HepG2 (cell line): ENCODE data around the gene TPSB2. TPM values are rescaled to one million over a fixed set of nuclear protein-coding genes. Genes with fewer than 3 reads are reported as not detected.
A peak's percentile ranks its signal among the peaks of the same experiment; 100 is the strongest.

Source experiments
- CENPX ChIP-seq: sonication (generic); formaldehyde crosslinking; IDR thresholded peaks from 2 replicates; pipeline ENCODE4 v1.9.0; 2021; ENCODE audit warnings: mild to moderate bottlenecking, missing genetic modification reagents, moderate library complexity
- CREM ChIP-seq, 2 experiments: sonication (generic) in 1 of 2; formaldehyde crosslinking in 1 of 2; IDR thresholded peaks; 2 replicates each; pipeline versions ENCODE4 v1.4.0 to v1.6.1; 2016 to 2020; ENCODE audit warnings: antibody characterized with exemption in 1 of 2, mild to moderate bottlenecking in 1 of 2, missing genetic modification reagents in 1 of 2
- GTF3A ChIP-seq: sonication (generic); formaldehyde crosslinking; conservative IDR thresholded peaks from 2 replicates; pipeline ENCODE4 v1.4.0; 2020; ENCODE audit warnings: mild to moderate bottlenecking, missing genetic modification reagents
- IKZF1 ChIP-seq: fragments of 450-650 bp; IDR thresholded peaks from 2 replicates; pipeline ENCODE4 v1.7.1; 2016
- IKZF4 ChIP-seq: sonication (generic); formaldehyde crosslinking; IDR thresholded peaks from 2 replicates; pipeline ENCODE4 v1.5.1; 2020; ENCODE audit warnings: borderline replicate concordance, mild to moderate bottlenecking, low read depth, missing genetic modification reagents; ENCODE audit errors: not compliant biosample characterization
- KMT2A ChIP-seq: sonication (generic); formaldehyde crosslinking; IDR thresholded peaks from 2 replicates; pipeline ENCODE4 v1.4.0; 2020; ENCODE audit warnings: missing genetic modification reagents
- MAFG ChIP-seq: sonication (generic); formaldehyde crosslinking; IDR thresholded peaks from 2 replicates; pipeline ENCODE4 v1.5.1; 2020; ENCODE audit warnings: mild to moderate bottlenecking, missing genetic modification reagents
- NR3C1 ChIP-seq: sonication (generic); formaldehyde crosslinking; IDR thresholded peaks from 2 replicates; pipeline ENCODE4 v1.4.0; 2020; ENCODE audit warnings: missing genetic modification reagents
- POLR2AphosphoS2 ChIP-seq: IDR thresholded peaks from 2 replicates; pipeline ENCODE4 v1.6.1; 2011; ENCODE audit warnings: low read depth, low read length, improper control_type of control experiment
- RORA ChIP-seq: sonication (generic); formaldehyde crosslinking; IDR thresholded peaks from 2 replicates; pipeline ENCODE4 v1.5.0; 2020; ENCODE audit warnings: mild to moderate bottlenecking, missing genetic modification reagents, moderate library complexity
- RXRA ChIP-seq: sonication (generic); formaldehyde crosslinking; IDR thresholded peaks from 2 replicates; pipeline ENCODE4 v1.5.1; 2020; ENCODE audit warnings: missing genetic modification reagents
- ZNF143 ChIP-seq: sonication (generic); formaldehyde crosslinking; IDR thresholded peaks from 2 replicates; pipeline ENCODE4 v1.4.0; 2020; ENCODE audit warnings: missing genetic modification reagents
- ZNF180 ChIP-seq: sonication (generic); formaldehyde crosslinking; IDR thresholded peaks from 2 replicates; pipeline ENCODE4 v1.4.0; 2020; ENCODE audit warnings: low read depth, missing genetic modification reagents, borderline replicate concordance
- ZNF333 ChIP-seq: sonication (generic); formaldehyde crosslinking; IDR thresholded peaks from 2 replicates; pipeline ENCODE4 v1.4.0; 2020; ENCODE audit warnings: mild to moderate bottlenecking, missing genetic modification reagents, borderline replicate concordance
- ZNF577 ChIP-seq: sonication (generic); formaldehyde crosslinking; IDR thresholded peaks from 2 replicates; pipeline ENCODE4 v1.4.0; 2020; ENCODE audit warnings: mild to moderate bottlenecking, low read depth, missing genetic modification reagents, borderline replicate concordance
- polyA plus RNA-seq, 8 experiments: library from polyadenylated mRNA; depleted of rRNA in 3 of 8; stranded (reverse) in 7 of 8; unstranded in 1 of 8; fragments of >200 nt; fragmentation: Illumina TruSeq in 4 of 8; extraction: Trizol in 4 of 8; gene quantifications; 2 replicates each; pipeline versions ENCODE4 v1.2.1 to v1.2.3, GENCODE V29; 2011 to 2016; ENCODE audit warnings: low read depth in 4 of 8, missing spikeins in 1 of 8, mixed read lengths in 1 of 8; ENCODE audit not compliant: insufficient read depth in 1 of 8
- total RNA-seq, 5 experiments: library from RNA; depleted of rRNA; stranded (reverse); fragments of >200 nt; fragmentation: Illumina TruSeq; extraction: Trizol; gene quantifications; 2 replicates each; pipeline ENCODE4 v1.2.3, GENCODE V29; 2016; ENCODE audit warnings: low read depth in 1 of 5
- TF ChIP-seq, protein P1 (sequence below): sonication (generic); formaldehyde crosslinking; IDR thresholded peaks from 2 replicates; pipeline ENCODE4 v1.5.0; 2020; ENCODE audit warnings: mild to moderate bottlenecking, missing genetic modification reagents, borderline replicate concordance
- TF ChIP-seq, protein P2 (sequence below): sonication (generic); formaldehyde crosslinking; IDR thresholded peaks from 2 replicates; pipeline ENCODE4 v1.9.0; 2021; ENCODE audit warnings: missing genetic modification reagents, borderline replicate concordance
- TF ChIP-seq, protein P3 (sequence below): sonication (generic); formaldehyde crosslinking; IDR thresholded peaks from 2 replicates; pipeline ENCODE4 v1.5.1; 2020; ENCODE audit warnings: missing genetic modification reagents, mild to moderate bottlenecking, borderline replicate concordance

The TPSB2 gene
- total and polyA plus RNA-seq, 2 of the 13 experiments (the other 11 are each of a cell fraction or from before 2014, with no cell fraction given) = not detected

DNA sequence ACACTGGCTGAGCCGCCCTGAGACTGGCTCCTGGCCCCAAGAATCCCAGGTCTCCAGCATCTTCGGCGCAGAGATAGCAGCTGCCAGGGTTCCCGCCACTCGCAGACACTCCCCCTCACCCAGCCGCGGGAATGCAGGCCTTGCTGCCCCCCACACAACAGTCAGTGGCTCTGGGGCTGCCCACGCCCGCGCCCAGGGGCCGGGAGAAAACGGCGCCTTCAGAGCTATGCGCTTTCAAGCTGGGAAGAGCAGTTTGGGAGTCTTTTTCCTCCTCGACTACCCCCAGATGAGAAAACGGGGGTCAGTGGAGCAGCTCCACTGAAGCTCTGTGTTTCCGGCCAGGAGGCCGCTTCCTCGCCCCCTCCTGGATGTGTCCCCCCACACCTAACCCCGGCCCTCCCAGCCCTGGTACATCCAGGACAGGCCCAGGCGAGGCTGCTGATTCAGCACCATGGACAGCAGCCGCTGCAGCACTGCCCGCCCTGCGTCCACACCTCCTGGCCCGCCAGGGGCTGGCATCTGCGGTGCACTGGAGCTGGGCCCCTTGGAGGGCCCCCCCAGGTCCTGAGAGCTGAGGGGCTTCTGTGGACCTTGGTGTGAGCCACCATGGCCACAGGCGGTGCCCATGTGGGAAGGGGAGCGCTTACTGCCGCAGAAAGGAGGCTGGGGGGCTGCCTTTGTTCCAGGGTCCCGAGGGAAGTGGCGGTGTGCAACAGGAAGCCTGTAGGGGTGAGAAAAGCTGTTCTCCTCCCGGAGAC lies 41.4 kb downstream of the TPSB2 start (continued):
- TF ChIP-seq IKZF4 (CRISPR knock-in tag) (no peak), POLR2AphosphoS2 (no peak), IKZF1 (no peak), CENPX (no peak), RORA (no peak), RXRA (CRISPR knock-in tag) (no peak), CREM (IDR thresholded peaks at IDR 0.05) (no peak), CREM (CRISPR knock-in tag; IDR thresholded peaks at IDR 0.05) (no peak), GTF3A (CRISPR knock-in tag) (no peak), ZNF333 (CRISPR knock-in tag) (0 out of 2 replicates have a peak, but pooled peaks have one; percentile 71), ZNF180 (CRISPR knock-in tag) (no peak; the same call in 1 of the 2 replicates), ZNF143 (CRISPR knock-in tag) (no peak), NR3C1 (CRISPR knock-in tag) (no peak), KMT2A (no peak), ZNF577 (CRISPR knock-in tag) (no peak; the same call in 1 of the 2 replicates), MAFG (CRISPR knock-in tag) (no peak)
- TF ChIP-seq, protein P1, sequence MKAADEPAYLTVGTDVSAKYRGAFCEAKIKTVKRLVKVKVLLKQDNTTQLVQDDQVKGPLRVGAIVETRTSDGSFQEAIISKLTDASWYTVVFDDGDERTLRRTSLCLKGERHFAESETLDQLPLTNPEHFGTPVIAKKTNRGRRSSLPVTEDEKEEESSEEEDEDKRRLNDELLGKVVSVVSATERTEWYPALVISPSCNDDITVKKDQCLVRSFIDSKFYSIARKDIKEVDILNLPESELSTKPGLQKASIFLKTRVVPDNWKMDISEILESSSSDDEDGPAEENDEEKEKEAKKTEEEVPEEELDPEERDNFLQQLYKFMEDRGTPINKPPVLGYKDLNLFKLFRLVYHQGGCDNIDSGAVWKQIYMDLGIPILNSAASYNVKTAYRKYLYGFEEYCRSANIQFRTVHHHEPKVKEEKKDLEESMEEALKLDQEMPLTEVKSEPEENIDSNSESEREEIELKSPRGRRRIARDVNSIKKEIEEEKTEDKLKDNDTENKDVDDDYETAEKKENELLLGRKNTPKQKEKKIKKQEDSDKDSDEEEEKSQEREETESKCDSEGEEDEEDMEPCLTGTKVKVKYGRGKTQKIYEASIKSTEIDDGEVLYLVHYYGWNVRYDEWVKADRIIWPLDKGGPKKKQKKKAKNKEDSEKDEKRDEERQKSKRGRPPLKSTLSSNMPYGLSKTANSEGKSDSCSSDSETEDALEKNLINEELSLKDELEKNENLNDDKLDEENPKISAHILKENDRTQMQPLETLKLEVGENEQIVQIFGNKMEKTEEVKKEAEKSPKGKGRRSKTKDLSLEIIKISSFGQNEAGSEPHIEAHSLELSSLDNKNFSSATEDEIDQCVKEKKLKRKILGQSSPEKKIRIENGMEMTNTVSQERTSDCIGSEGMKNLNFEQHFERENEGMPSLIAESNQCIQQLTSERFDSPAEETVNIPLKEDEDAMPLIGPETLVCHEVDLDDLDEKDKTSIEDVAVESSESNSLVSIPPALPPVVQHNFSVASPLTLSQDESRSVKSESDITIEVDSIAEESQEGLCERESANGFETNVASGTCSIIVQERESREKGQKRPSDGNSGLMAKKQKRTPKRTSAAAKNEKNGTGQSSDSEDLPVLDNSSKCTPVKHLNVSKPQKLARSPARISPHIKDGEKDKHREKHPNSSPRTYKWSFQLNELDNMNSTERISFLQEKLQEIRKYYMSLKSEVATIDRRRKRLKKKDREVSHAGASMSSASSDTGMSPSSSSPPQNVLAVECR (CRISPR knock-in tag) = peak; percentile 27; the same call in 1 of the 2 replicates
- TF ChIP-seq, protein P2, sequence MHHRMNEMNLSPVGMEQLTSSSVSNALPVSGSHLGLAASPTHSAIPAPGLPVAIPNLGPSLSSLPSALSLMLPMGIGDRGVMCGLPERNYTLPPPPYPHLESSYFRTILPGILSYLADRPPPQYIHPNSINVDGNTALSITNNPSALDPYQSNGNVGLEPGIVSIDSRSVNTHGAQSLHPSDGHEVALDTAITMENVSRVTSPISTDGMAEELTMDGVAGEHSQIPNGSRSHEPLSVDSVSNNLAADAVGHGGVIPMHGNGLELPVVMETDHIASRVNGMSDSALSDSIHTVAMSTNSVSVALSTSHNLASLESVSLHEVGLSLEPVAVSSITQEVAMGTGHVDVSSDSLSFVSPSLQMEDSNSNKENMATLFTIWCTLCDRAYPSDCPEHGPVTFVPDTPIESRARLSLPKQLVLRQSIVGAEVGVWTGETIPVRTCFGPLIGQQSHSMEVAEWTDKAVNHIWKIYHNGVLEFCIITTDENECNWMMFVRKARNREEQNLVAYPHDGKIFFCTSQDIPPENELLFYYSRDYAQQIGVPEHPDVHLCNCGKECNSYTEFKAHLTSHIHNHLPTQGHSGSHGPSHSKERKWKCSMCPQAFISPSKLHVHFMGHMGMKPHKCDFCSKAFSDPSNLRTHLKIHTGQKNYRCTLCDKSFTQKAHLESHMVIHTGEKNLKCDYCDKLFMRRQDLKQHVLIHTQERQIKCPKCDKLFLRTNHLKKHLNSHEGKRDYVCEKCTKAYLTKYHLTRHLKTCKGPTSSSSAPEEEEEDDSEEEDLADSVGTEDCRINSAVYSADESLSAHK (CRISPR knock-in tag) = 0 out of 2 replicates have a peak, but pooled peaks have one; percentile 52
- TF ChIP-seq, protein P3, sequence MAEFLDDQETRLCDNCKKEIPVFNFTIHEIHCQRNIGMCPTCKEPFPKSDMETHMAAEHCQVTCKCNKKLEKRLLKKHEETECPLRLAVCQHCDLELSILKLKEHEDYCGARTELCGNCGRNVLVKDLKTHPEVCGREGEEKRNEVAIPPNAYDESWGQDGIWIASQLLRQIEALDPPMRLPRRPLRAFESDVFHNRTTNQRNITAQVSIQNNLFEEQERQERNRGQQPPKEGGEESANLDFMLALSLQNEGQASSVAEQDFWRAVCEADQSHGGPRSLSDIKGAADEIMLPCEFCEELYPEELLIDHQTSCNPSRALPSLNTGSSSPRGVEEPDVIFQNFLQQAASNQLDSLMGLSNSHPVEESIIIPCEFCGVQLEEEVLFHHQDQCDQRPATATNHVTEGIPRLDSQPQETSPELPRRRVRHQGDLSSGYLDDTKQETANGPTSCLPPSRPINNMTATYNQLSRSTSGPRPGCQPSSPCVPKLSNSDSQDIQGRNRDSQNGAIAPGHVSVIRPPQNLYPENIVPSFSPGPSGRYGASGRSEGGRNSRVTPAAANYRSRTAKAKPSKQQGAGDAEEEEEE (CRISPR knock-in tag) = no peak
